NT2/D1 (cell line): Measurements from ENCODE around the gene GHRHR.

Experiments
- SUZ12 ChIP-seq: IDR thresholded peaks from 2 replicates; pipeline ENCODE4 v1.6.1; 2011; ENCODE audit not compliant: insufficient read length, insufficient read depth; ENCODE audit errors: extremely low read depth
- YY1 ChIP-seq: IDR thresholded peaks from 2 replicates; pipeline ENCODE4 v1.6.1; 2011; ENCODE audit not compliant: insufficient read length, insufficient read depth
- ZNF274 ChIP-seq: IDR thresholded peaks from 2 replicates; pipeline ENCODE4 v1.6.1; 2011; ENCODE audit warnings: mild to moderate bottlenecking, low read depth, low read length

DNA sequence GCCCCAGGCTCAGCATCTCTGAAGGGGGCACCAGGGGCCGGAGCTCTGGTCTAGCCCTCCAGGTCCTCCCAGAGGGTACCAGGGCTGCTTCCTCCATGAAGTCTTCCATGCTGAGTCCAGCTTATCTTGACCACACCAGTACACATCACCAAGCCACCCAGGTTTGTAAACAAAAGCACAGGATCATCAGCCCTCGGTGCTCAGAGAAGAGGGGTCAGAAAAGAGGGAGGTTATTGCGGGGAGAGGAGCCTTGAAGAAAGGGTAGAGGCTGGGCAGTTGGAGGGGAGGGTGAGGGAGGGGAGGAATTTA lies 28.2 kb upstream of the GHRHR start:
- no peak for TF ChIP-seq YY1
- TF ChIP-seq ZNF274: no peak
- no peak for TF ChIP-seq SUZ12
